HEK293 (cell line): Measurements from ENCODE around the gene ZNF200.

Experiments used
- CTCF ChIA-PET: fragments of 350-600 bp; formaldehyde crosslinking; extraction: SDS; loops from one replicate; lab custom pipeline; 2021; ENCODE audit warnings: antibody characterized with exemption; lab: Yijun Ruan, JAX
- POLR2A ChIA-PET: fragments of 300-600 bp; formaldehyde crosslinking; extraction: SDS; loops from one replicate; lab custom pipeline; 2020; ENCODE audit warnings: antibody characterized with exemption, inconsistent platforms; lab: Yijun Ruan, JAX
- H3K27ac ChIP-seq: fragments of 200-500 bp; sonication (Bioruptor generic); 2 replicates; pipeline ENCODE4 v1.5.1; 2014; ENCODE audit warnings: low read depth, low read length, control low read depth, inconsistent platforms; ENCODE audit errors: extremely low read depth
- H3K36me3 ChIP-seq, 2 experiments: fragments of 200-500 bp in 1 of 2; sonication (Bioruptor generic) in 1 of 2; 1 replicate in 1 of 2; 2 replicates in 1 of 2; pipeline ENCODE4 v1.5.1; 2014 to 2017; ENCODE audit warnings: inconsistent platforms in 2 of 2, low read length in 2 of 2; ENCODE audit not compliant: control insufficient read depth in 2 of 2, insufficient read depth in 1 of 2
- H3K4me1 ChIP-seq: fragments of 200-500 bp; sonication (Bioruptor generic); 2 replicates; pipeline ENCODE4 v1.5.1; 2014; ENCODE audit warnings: mild to moderate bottlenecking, low read length, inconsistent platforms; ENCODE audit not compliant: control insufficient read depth, insufficient read depth
- H3K4me3 ChIP-seq: 2 replicates; pipeline ENCODE4 v1.5.1; 2011; ENCODE audit warnings: low read depth, mild to moderate bottlenecking, control low read depth, low read length, moderate library complexity
- H3K9me3 ChIP-seq: fragments of 200-500 bp; sonication (Bioruptor generic); 2 replicates; pipeline ENCODE4 v1.5.1; 2014; ENCODE audit warnings: low read depth, low read length, inconsistent platforms; ENCODE audit not compliant: control insufficient read depth, insufficient read depth
- PRDM10 ChIP-seq: fragments of 450-650 bp; formaldehyde crosslinking; IDR thresholded peaks from 2 replicates; pipeline ENCODE4 v1.5.1; 2016; ENCODE audit warnings: missing biosample characterization, missing genetic modification characterization
- SCRT2 ChIP-seq: fragments of 450-650 bp; formaldehyde crosslinking; IDR thresholded peaks from 2 replicates; pipeline ENCODE4 v1.5.1; 2016; ENCODE audit warnings: missing biosample characterization, missing genetic modification characterization
- SP2 ChIP-seq: fragments of 450-650 bp; formaldehyde crosslinking; IDR thresholded peaks from 2 replicates; pipeline ENCODE4 v1.5.1; 2016; ENCODE audit warnings: missing biosample characterization, missing genetic modification characterization
- ZBTB10 ChIP-seq: fragments of 450-650 bp; formaldehyde crosslinking; IDR thresholded peaks from 2 replicates; pipeline ENCODE4 v1.5.1; 2016; ENCODE audit warnings: missing biosample characterization, missing genetic modification characterization
- ZBTB44 ChIP-seq: fragments of 450-650 bp; IDR thresholded peaks from 2 replicates; pipeline ENCODE4 v1.5.1; 2018; ENCODE audit warnings: missing biosample characterization, mild to moderate bottlenecking, missing genetic modification characterization
- ZBTB48 ChIP-seq: fragments of 450-650 bp; formaldehyde crosslinking; IDR thresholded peaks from 2 replicates; pipeline ENCODE4 v1.5.1; 2016; ENCODE audit warnings: missing biosample characterization, missing genetic modification characterization
- ZFP41 ChIP-seq: fragments of 450-650 bp; formaldehyde crosslinking; IDR thresholded peaks from 2 replicates; pipeline ENCODE4 v1.5.1; 2016; ENCODE audit warnings: missing biosample characterization, missing genetic modification characterization, borderline replicate concordance
- ZNF169 ChIP-seq: fragments of 450-650 bp; formaldehyde crosslinking; IDR thresholded peaks from 2 replicates; pipeline ENCODE4 v1.5.1; 2016; ENCODE audit warnings: missing biosample characterization, missing genetic modification characterization
- ZNF292 ChIP-seq: fragments of 450-650 bp; formaldehyde crosslinking; IDR thresholded peaks from 2 replicates; pipeline ENCODE4 v1.5.1; 2016; ENCODE audit warnings: low read depth, missing biosample characterization, missing genetic modification characterization, borderline replicate concordance
- ZNF398 ChIP-seq: fragments of 450-650 bp; formaldehyde crosslinking; IDR thresholded peaks from 2 replicates; pipeline ENCODE4 v1.5.1; 2017; ENCODE audit warnings: missing biosample characterization, missing genetic modification characterization
- ZNF426 ChIP-seq: fragments of 450-650 bp; formaldehyde crosslinking; IDR thresholded peaks from 2 replicates; pipeline ENCODE4 v1.5.1; 2017; ENCODE audit warnings: missing biosample characterization, missing genetic modification characterization, mild to moderate bottlenecking, inconsistent platforms, moderate library complexity
- ZNF518A ChIP-seq: fragments of 450-650 bp; formaldehyde crosslinking; conservative IDR thresholded peaks from 2 replicates; pipeline ENCODE4 v1.5.1; 2016; ENCODE audit warnings: low read depth, missing biosample characterization, missing genetic modification characterization
- ZNF530 ChIP-seq: fragments of 450-650 bp; formaldehyde crosslinking; IDR thresholded peaks from 2 replicates; pipeline ENCODE4 v1.5.1; 2016; ENCODE audit warnings: low read depth, missing biosample characterization, missing genetic modification characterization
- ZNF654 ChIP-seq: fragments of 450-650 bp; formaldehyde crosslinking; IDR thresholded peaks from 2 replicates; pipeline ENCODE4 v1.5.1; 2016; ENCODE audit warnings: low read depth, missing biosample characterization, missing genetic modification characterization
- ZNF785 ChIP-seq: fragments of 450-650 bp; formaldehyde crosslinking; IDR thresholded peaks from 2 replicates; pipeline ENCODE4 v1.5.1; 2016; ENCODE audit warnings: missing biosample characterization, missing genetic modification characterization
- ZXDB ChIP-seq: fragments of 450-650 bp; formaldehyde crosslinking; IDR thresholded peaks from 2 replicates; pipeline ENCODE4 v1.5.1; 2016; ENCODE audit warnings: missing biosample characterization, missing genetic modification characterization
- TF ChIP-seq, protein P1 (sequence below): fragments of 450-650 bp; formaldehyde crosslinking; IDR thresholded peaks from 2 replicates; pipeline ENCODE4 v1.5.1; 2016; ENCODE audit warnings: missing biosample characterization, missing genetic modification characterization

The ZNF200 gene

GRCh38 chr16:3193221-3194212 lies 41.4 kb downstream of the ZNF200 start (continued):
- TF ChIP-seq ZBTB10 (tag by site-specific recombination), result no peak
- TF ChIP-seq, all 188 proteins: peak for 0

GRCh38 chr16:3192476-3193019 lies 42.4 kb downstream of the ZNF200 start:
- Histone ChIP-seq H3K36me3 (no peaks in the 10 kb centered on the region), H3K4me1 (no peaks in the 10 kb centered on the region), H3K27ac (no peak overlapping the region), H3K9me3 (no peaks in the 10 kb centered on the region), H3K4me3 (no peak overlapping the region)
- CTCF ChIA-PET, result no interaction called here
- POLR2A ChIA-PET, result interaction anchor here (2.0 kb wide), 1 partner anchor 91 kb away, joined by 7 read pairs; the partner anchor contains the start of gene ZNF263
- TF ChIP-seq ZBTB44 (no peak), ZXDB (no peak), ZNF169 (tag by site-specific recombination) (no peak), ZFP41 (no peak), ZNF292 (no peak), SCRT2 (tag by site-specific recombination) (no peak), ZNF398 (no peak), PRDM10 (tag by site-specific recombination) (no peak), ZNF785 (tag by site-specific recombination) (no peak), ZNF654 (tag by site-specific recombination) (no peak), ZBTB48 (tag by site-specific recombination) (no peak), ZNF518A (tag by site-specific recombination) (no peak), ZNF426 (tag by site-specific recombination) (no peak), SP2 (tag by site-specific recombination) (no peak), ZNF530 (tag by site-specific recombination) (no peak)
- TF ChIP-seq, protein P1, sequence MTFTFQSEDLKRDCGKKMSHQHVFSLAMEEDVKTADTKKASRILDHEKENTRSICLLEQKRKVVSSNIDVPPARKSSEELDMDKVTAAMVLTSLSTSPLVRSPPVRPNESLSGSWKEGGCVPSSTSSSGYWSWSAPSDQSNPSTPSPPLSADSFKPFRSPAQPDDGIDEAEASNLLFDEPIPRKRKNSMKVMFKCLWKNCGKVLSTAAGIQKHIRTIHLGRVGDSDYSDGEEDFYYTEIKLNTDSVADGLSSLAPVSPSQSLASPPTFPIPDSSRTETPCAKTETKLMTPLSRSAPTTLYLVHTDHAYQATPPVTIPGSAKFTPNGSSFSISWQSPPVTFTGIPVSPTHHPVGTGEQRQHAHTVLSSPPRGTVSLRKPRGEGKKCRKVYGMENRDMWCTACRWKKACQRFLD (tag by site-specific recombination), result no peak
